ENCODE data around the gene IL10RB. TPM values are rescaled to one million over a fixed set of nuclear protein-coding genes. Genes with fewer than 3 reads are reported as not detected.

The IL10RB gene
- total and polyA plus RNA-seq, 10 of the 15 experiments (the other 5 are each of a cell fraction or from before 2014, with no cell fraction given): 15.0 to 55.1 (median 34.9) TPM

DNA sequence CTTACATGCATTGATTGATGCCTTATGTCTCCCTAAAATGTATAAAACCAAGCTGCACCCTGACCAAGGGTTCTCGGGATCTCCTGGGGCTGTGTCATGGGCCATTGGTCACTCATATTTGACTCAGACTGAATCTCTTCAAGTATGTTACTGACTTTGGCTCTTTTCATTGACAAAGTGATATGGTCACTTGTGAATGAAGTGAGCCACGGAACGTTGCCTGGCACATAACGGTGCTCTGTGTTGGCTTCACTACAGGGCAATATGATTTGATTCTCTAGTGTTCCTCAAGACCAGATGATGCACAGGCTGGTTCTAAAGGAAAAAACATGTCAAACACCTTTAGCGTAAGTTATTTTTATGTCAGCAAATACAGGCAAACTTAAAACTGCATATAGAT, 11.4 kb upstream of the IL10RB start:
- DNase-seq (ENCODE audit: low read depth, low spot score) (no peak), ATAC-seq (peak; percentile 47), FAIRE-seq (no peak)
- ChIA-PET RAD21 (ENCODE audit: unreplicated experiment) (interaction anchor here (0.9 to 1.0 kb wide), 2 partner anchors 11 to 351 kb away, joined by 3 to 4 read pairs; partner anchors contain the start of gene IL10RB), SMC1A (ENCODE audit: uncharacterized antibody, unreplicated experiment) (interaction anchor here (1.0 to 2.5 kb wide), 6 partner anchors 11 to 58 kb away, joined by 3 to 7 read pairs (median 4); no protein-coding TSS in a partner anchor), CTCF (interaction anchor here (1.0 to 1.3 kb wide), 2 partner anchors 55 to 125 kb away, joined by 3 read pairs; no protein-coding TSS in a partner anchor), POLR2A (no interaction called here)
- Histone ChIP-seq H3K4me1 (ENCODE audit: control insufficient read depth, insufficient read depth, low read length) (no peaks in the 10 kb centered on the region), H3K9ac (ENCODE audit: control insufficient read depth, insufficient read depth, low read length) (no peak overlapping the region), H3K27me3 (replicated peaks in 1 of 2; ENCODE audit: control insufficient read depth in 2 of 2, insufficient read depth in 2 of 2, low read length in 1 of 2) (no peaks in the 10 kb centered on the region), H3K4me2 (ENCODE audit: control insufficient read depth, insufficient read depth) (no peak overlapping the region), H3K79me2 (ENCODE audit: control insufficient read depth, insufficient read depth, low read length) (no peaks in the 10 kb centered on the region; the same call in 1 of the 2 replicates), H4K20me1 (ENCODE audit: control insufficient read depth, insufficient read depth) (no peaks in the 10 kb centered on the region), H3K36me3 (ENCODE audit: control insufficient read depth in 2 of 2, insufficient read depth in 2 of 2, low read length in 1 of 2) (peaks cover 26 to 59% of the 10 kb centered on the region in 2 experiments), H2AFZ (ENCODE audit: control insufficient read depth, low read depth, low read length) (no peak overlapping the region), H3K27ac (ENCODE audit: control insufficient read depth, insufficient read depth) (no peak overlapping the region), H3K4me3 (no peak overlapping the region), H3K9me3 (replicated peaks; ENCODE audit: control insufficient read depth, insufficient read depth, low read length) (no peaks in the 10 kb centered on the region; the same call in 2 of the 3 replicates)
- WGBS (ENCODE audit: insufficient coverage, insufficient replicate concordance, low lambda C conversion rate, missing lambda C conversion rate): 24% methylated on average over 5 of the region's 5 CpGs
- intact Hi-C loops (cut with micrococcal nuclease; ENCODE audit: unreplicated experiment): no loop called here
- in situ Hi-C loops (cut with MboI): loop anchor here (25.0 kb wide), 1 partner anchor 1608 kb away; no protein-coding TSS in a partner anchor
- TF ChIP-seq ZNF24 (IDR thresholded peaks at IDR 0.05): no peak
- no peak for TF ChIP-seq SP1 (IDR thresholded peaks at IDR 0.05; ENCODE audit: low read depth, low read length)
- no peak for TF ChIP-seq SUZ12 (IDR thresholded peaks at IDR 0.05; ENCODE audit: unreplicated experiment)
- TF ChIP-seq, protein P1, sequence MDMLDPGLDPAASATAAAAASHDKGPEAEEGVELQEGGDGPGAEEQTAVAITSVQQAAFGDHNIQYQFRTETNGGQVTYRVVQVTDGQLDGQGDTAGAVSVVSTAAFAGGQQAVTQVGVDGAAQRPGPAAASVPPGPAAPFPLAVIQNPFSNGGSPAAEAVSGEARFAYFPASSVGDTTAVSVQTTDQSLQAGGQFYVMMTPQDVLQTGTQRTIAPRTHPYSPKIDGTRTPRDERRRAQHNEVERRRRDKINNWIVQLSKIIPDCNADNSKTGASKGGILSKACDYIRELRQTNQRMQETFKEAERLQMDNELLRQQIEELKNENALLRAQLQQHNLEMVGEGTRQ (IDR thresholded peaks at IDR 0.05; ENCODE audit: borderline replicate concordance, low read depth, low read length): no peak
- no peak for TF ChIP-seq IKZF1 (conservative IDR thresholded peaks at IDR 0.05)
- TF ChIP-seq NFXL1 (IDR thresholded peaks at IDR 0.05; ENCODE audit: borderline replicate concordance): no peak
- TF ChIP-seq SMAD1 (IDR thresholded peaks at IDR 0.05; ENCODE audit: low read depth, partially characterized antibody): no peak
- no peak for TF ChIP-seq NBN (IDR thresholded peaks at IDR 0.05)
- TF ChIP-seq MYC (IDR thresholded peaks at IDR 0.05; ENCODE audit: insufficient read depth, insufficient read length, insufficient replicate concordance, low read length, severe bottlenecking): no peak
- no peak for TF ChIP-seq IKZF2 (IDR thresholded peaks at IDR 0.05)
- TF ChIP-seq RAD51 (IDR thresholded peaks at IDR 0.05): no peak
- TF ChIP-seq CHD1 (IDR thresholded peaks at IDR 0.05; ENCODE audit: low read depth, low read length): no peak
- TF ChIP-seq ATF3 (IDR thresholded peaks at IDR 0.05; ENCODE audit: borderline replicate concordance, extremely low read depth, low read depth, low read length): no peak
- no peak for TF ChIP-seq ZNF207 (IDR thresholded peaks at IDR 0.05; ENCODE audit: borderline replicate concordance)
- TF ChIP-seq FOXK2 (IDR thresholded peaks at IDR 0.05): no peak
- TF ChIP-seq RB1 (IDR thresholded peaks at IDR 0.05; ENCODE audit: borderline replicate concordance): no peak
- no peak for TF ChIP-seq PAX5 (IDR thresholded peaks at IDR 0.05; ENCODE audit: borderline replicate concordance, low read depth, low read length)
- TF ChIP-seq CHD4 (IDR thresholded peaks at IDR 0.05): no peak
- BruUV-seq (replicated peaks): no TSS peak
